MCF 10A (cell line): ENCODE measurements around the gene RRP1B. TPM values are rescaled to one million over a fixed set of nuclear protein-coding genes. Genes with fewer than 3 reads are reported as not detected.

Experiments used
- BruUV-seq: library from RNA; stranded (reverse); fragments of 400-500 nt; replicated peaks from 2 replicates; lab custom pipeline; 2021; lab: Mats Ljungman, UMichigan
- CTCF ChIA-PET: fragments of 300-600 bp; sonication (Branson Sonifier 250); formaldehyde crosslinking; extraction: SDS; loops from one replicate; lab custom pipeline; 2021; ENCODE audit warnings: antibody characterized with exemption, inconsistent platforms; lab: Yijun Ruan, JAX
- POLR2A ChIA-PET: fragments of 300-600, 350-650 bp; sonication (Branson Sonifier 250); formaldehyde crosslinking; extraction: SDS; loops from one replicate; lab custom pipeline; 2020; ENCODE audit warnings: antibody characterized with exemption, inconsistent platforms; lab: Yijun Ruan, JAX
- DNase-seq: peaks from one replicate; pipeline ENCODE4 v3.0.0-alpha.2; 2018; ENCODE audit not compliant: unreplicated experiment
- H3K27ac Mint-ChIP-seq: one replicate; pipeline ENCODE4 v1.8.0; 2022; ENCODE audit warnings: mild to moderate bottlenecking, low read depth, mixed read lengths; ENCODE audit not compliant: unreplicated experiment
- H3K27me3 Mint-ChIP-seq: one replicate; pipeline ENCODE4 v1.8.0; 2022; ENCODE audit warnings: mixed read lengths; ENCODE audit not compliant: insufficient read depth, unreplicated experiment
- H3K36me3 Mint-ChIP-seq: one replicate; pipeline ENCODE4 v1.8.0; 2022; ENCODE audit warnings: mild to moderate bottlenecking, moderate library complexity, mixed read lengths; ENCODE audit not compliant: insufficient read depth, unreplicated experiment
- H3K4me1 Mint-ChIP-seq: one replicate; pipeline ENCODE4 v1.8.0; 2022; ENCODE audit warnings: mixed read lengths; ENCODE audit not compliant: insufficient read depth, unreplicated experiment
- H3K4me3 Mint-ChIP-seq: one replicate; pipeline ENCODE4 v1.8.0; 2022; ENCODE audit warnings: mild to moderate bottlenecking, moderate library complexity, mixed read lengths; ENCODE audit not compliant: unreplicated experiment
- H3K9me3 Mint-ChIP-seq: one replicate; pipeline ENCODE4 v1.8.0; 2022; ENCODE audit warnings: mixed read lengths; ENCODE audit not compliant: unreplicated experiment
- intact Hi-C: fragments of 100-400 bp; cut with micrococcal nuclease; formaldehyde crosslinking; loops from 2 replicates; pipeline ENCODE4 v1.14.1; 2022
- total RNA-seq: library from RNA; stranded (reverse); gene quantifications from 2 replicates; pipeline ENCODE4 v1.2.3, GENCODE V29; 2022
- TF ChIP-seq, protein P1 (sequence below): fragments of 200-600 bp; IDR thresholded peaks from one replicate; pipeline ENCODE4 v1.8.0; 2022; ENCODE audit warnings: antibody characterized with exemption, mild to moderate bottlenecking; ENCODE audit not compliant: unreplicated experiment

The RRP1B gene
- total RNA-seq, 1 experiment from 2014 or later: 39.8 TPM

DNA sequence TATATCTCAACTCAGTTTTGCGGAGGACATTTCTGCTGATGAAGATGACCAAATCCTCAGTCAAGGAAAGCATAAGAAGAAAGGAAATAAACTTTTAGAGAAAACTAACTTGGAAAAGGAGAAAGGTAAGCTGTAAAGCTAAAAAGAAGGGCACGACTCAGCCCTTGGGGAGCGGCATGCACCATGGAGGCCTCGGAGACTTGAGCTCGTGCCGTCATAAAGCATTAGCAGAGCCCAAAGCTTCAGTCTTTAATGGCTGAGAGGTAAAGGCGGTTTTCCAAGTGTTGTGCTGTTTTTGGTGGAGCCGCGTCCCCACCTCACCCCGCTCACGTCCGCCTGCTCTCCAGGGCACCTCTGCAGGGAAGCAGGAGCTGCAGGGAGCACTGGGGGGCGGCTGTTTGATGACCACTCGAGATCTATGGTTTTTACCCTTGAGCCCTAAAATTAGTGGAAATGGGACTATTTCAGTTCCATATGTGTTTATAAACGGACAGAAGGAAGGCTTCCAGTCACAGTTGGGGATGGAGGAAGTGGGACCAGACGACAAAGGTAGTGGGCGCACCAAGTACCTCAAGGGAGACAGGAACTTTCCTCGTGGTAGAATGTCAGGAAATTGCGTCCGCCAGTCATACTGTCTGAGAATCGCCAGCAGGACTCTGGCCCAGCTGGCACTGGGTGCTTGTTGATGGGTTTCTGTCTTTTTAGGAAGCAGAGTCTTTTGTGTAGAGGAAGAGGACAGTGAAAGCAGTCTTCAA is 27.6 kb downstream of the RRP1B start:
- Mint-ChIP-seq H3K4me3 (no peak overlapping the region), H3K9me3 (no peaks in the 10 kb centered on the region), H3K36me3 (peaks cover 88% of the 10 kb centered on the region), H3K4me1 (no peaks in the 10 kb centered on the region), H3K27ac (no peak overlapping the region), H3K27me3 (no peaks in the 10 kb centered on the region)
- BruUV-seq: no TSS peak
- ChIA-PET CTCF (no interaction called here), POLR2A (interaction anchor here (0.9 to 1.4 kb wide), 2 partner anchors 11 to 20 kb away, joined by 3 read pairs; no protein-coding TSS in a partner anchor)
- TF ChIP-seq, protein P1, sequence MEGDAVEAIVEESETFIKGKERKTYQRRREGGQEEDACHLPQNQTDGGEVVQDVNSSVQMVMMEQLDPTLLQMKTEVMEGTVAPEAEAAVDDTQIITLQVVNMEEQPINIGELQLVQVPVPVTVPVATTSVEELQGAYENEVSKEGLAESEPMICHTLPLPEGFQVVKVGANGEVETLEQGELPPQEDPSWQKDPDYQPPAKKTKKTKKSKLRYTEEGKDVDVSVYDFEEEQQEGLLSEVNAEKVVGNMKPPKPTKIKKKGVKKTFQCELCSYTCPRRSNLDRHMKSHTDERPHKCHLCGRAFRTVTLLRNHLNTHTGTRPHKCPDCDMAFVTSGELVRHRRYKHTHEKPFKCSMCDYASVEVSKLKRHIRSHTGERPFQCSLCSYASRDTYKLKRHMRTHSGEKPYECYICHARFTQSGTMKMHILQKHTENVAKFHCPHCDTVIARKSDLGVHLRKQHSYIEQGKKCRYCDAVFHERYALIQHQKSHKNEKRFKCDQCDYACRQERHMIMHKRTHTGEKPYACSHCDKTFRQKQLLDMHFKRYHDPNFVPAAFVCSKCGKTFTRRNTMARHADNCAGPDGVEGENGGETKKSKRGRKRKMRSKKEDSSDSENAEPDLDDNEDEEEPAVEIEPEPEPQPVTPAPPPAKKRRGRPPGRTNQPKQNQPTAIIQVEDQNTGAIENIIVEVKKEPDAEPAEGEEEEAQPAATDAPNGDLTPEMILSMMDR: no peak
- no peak for DNase-seq
- intact Hi-C loops: no loop called here

DNA sequence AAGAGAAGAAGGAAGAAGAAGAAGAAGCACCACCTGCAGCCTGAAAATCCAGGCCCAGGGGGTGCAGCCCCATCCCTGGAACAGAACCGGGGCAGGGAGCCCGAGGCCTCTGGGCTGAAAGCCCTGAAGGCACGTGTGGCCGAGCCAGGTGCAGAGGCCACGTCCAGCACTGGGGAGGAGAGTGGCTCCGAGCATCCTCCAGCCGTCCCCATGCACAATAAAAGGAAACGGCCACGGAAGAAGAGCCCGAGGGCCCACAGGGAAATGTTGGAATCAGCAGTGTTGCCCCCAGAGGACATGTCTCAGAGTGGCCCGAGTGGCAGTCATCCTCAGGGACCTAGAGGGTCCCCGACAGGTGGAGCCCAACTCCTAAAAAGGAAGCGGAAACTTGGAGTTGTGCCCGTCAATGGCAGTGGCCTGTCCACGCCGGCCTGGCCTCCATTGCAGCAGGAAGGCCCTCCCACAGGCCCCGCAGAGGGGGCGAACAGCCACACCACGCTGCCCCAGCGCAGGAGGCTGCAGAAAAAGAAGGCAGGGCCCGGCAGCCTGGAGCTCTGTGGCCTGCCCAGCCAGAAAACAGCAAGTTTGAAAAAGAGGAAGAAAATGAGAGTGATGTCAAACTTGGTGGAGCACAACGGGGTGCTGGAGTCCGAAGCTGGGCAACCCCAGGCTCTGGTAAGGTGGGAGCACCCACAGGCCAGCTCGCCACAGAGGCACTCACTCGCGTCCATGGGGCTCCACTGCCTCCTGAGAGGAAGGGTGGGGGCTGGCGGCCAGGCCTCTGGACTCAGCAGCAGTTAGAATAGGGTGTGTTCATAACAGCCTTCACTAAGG is 28.4 kb downstream of the RRP1B start:
- POLR2A ChIA-PET: interaction anchor here (1.4 kb wide), 1 partner anchor 12 kb away, joined by 3 read pairs; no protein-coding TSS in a partner anchor

GRCh38 chr21:43688906-43689305 is 29.5 kb downstream of the RRP1B start:
- no TSS peak for BruUV-seq
- H3K36me3 Mint-ChIP-seq: peaks cover 87% of the 10 kb centered on the region

More for the DNA sequence above, 28.4 kb downstream of the RRP1B start:
- TF ChIP-seq, protein P1: no peak
- Mint-ChIP-seq H3K36me3 (peaks cover 87% of the 10 kb centered on the region), H3K4me1 (no peaks in the 10 kb centered on the region), H3K4me3 (no peak overlapping the region), H3K9me3 (no peaks in the 10 kb centered on the region), H3K27me3 (no peaks in the 10 kb centered on the region), H3K27ac (peak overlapping the region; percentile 80)
- CTCF ChIA-PET: interaction anchor here (0.5 kb wide), 1 partner anchor 257 kb away, joined by 3 read pairs; no protein-coding TSS in a partner anchor
- BruUV-seq: TSS peak; percentile 70
- intact Hi-C loops: no loop called here
- DNase-seq: no peak

More at GRCh38 chr21:43688906-43689305, 29.5 kb downstream of the RRP1B start:
- intact Hi-C loops: no loop called here
- CTCF ChIA-PET: no interaction called here
- H3K9me3 Mint-ChIP-seq: no peaks in the 10 kb centered on the region
- DNase-seq: no peak
- H3K27ac Mint-ChIP-seq: peak overlapping the region; percentile 80
- H3K4me1 Mint-ChIP-seq: no peaks in the 10 kb centered on the region
- TF ChIP-seq, protein P1: no peak
- H3K27me3 Mint-ChIP-seq: no peaks in the 10 kb centered on the region
- POLR2A ChIA-PET: no interaction called here
- no peak overlapping the region for H3K4me3 Mint-ChIP-seq
